AG04449 (cell line): ENCODE measurements around the gene SCN3A.

Experiments used
- CTCF ChIA-PET: fragments of 350-600 bp; formaldehyde crosslinking; extraction: SDS; loops from one replicate; lab custom pipeline; 2021; ENCODE audit warnings: antibody characterized with exemption; lab: Yijun Ruan, JAX
- POLR2A ChIA-PET: fragments of 400-600, 350-600 bp; formaldehyde crosslinking; extraction: SDS; loops from one replicate; lab custom pipeline; 2020; ENCODE audit warnings: antibody characterized with exemption, inconsistent platforms; lab: Yijun Ruan, JAX
- DNase-seq: peaks from one replicate; pipeline ENCODE4 v3.0.0-alpha.2; 2010; ENCODE audit warnings: low read depth, low spot score
- H3K4me3 ChIP-seq: 2 replicates; pipeline ENCODE4 v1.5.1; 2011; ENCODE audit warnings: low read depth, mild to moderate bottlenecking, control low read depth, low read length
- TF ChIP-seq, protein P1 (sequence below): IDR thresholded peaks from one replicate; pipeline ENCODE4 v1.5.1; 2011; ENCODE audit warnings: mild to moderate bottlenecking, moderate library complexity, low read length, control low read depth, inconsistent platforms; ENCODE audit not compliant: insufficient read depth; ENCODE audit errors: missing control alignments

SCN3A gene

DNA sequence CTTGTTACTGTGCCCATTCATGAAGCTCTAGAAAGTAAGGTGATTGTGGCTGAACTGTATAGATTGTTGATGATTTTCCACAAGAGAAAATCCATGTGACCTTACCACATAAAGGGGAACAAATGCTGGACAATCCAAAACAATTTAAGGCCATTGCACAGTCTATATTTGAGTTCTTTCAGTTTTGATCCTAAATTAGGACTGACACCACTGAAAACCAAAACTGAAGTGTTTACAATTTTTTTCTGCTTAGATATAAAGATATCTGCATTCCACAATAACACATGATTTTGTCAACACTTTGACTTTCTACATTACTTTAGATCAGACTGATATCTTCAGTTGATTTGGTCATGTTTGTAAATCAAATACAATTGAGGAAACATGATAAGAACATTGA lies 124.9 kb downstream of the SCN3A start:
- TF ChIP-seq, protein P1, sequence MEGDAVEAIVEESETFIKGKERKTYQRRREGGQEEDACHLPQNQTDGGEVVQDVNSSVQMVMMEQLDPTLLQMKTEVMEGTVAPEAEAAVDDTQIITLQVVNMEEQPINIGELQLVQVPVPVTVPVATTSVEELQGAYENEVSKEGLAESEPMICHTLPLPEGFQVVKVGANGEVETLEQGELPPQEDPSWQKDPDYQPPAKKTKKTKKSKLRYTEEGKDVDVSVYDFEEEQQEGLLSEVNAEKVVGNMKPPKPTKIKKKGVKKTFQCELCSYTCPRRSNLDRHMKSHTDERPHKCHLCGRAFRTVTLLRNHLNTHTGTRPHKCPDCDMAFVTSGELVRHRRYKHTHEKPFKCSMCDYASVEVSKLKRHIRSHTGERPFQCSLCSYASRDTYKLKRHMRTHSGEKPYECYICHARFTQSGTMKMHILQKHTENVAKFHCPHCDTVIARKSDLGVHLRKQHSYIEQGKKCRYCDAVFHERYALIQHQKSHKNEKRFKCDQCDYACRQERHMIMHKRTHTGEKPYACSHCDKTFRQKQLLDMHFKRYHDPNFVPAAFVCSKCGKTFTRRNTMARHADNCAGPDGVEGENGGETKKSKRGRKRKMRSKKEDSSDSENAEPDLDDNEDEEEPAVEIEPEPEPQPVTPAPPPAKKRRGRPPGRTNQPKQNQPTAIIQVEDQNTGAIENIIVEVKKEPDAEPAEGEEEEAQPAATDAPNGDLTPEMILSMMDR = no peak
- H3K4me3 ChIP-seq = no peak overlapping the region
- DNase-seq = no peak
- ChIA-PET CTCF (no interaction called here), POLR2A (no interaction called here)

DNA sequence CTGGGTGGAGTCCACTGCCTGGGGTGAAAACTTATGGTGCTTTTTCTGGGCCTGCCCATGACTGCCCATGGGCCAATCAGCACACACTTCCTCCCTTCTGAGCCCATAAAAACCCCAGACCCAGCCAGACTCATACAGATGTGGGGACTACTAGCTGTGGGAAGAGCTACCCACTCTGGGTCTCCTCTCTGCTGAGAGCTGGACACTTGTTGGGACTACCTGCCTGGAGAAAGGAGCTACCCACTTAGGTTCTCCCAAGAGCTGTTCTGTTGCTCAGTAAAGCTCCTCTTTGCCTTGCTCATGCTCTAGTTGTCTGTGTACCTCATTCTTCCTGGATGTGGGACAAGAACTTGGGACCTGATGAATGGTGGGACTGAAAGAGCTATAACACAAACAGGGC lies 129.0 kb downstream of the SCN3A start:
- ChIA-PET POLR2A (no interaction called here), CTCF (no interaction called here)

DNA sequence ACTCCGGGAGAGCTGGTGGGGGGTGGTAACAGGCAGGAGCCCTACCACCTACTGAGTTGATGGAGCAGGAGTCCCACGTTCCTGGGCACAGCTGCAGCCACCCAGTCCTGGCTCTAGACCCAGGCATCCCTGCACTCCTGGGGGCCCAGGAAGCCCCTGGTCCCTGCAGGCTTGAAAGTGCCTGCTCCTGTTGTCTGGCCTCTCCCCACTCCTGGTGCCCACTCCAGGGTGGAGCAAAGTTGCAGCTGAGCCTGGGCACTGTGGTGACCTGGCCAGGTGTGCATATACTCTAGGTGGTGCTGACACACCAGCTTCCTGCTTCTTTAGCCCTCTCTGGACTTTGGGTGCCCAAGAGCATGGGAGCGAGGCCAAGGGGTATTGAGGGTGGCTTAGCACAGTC lies 129.5 kb downstream of the SCN3A start:
- TF ChIP-seq, protein P1 = no peak
- POLR2A ChIA-PET = no interaction called here
- DNase-seq = no peak
- CTCF ChIA-PET = no interaction called here
- no peak overlapping the region for H3K4me3 ChIP-seq

More for the DNA sequence above, 129.0 kb downstream of the SCN3A start:
- TF ChIP-seq, protein P1 = no peak
- no peak overlapping the region for H3K4me3 ChIP-seq
- DNase-seq = no peak

DNA sequence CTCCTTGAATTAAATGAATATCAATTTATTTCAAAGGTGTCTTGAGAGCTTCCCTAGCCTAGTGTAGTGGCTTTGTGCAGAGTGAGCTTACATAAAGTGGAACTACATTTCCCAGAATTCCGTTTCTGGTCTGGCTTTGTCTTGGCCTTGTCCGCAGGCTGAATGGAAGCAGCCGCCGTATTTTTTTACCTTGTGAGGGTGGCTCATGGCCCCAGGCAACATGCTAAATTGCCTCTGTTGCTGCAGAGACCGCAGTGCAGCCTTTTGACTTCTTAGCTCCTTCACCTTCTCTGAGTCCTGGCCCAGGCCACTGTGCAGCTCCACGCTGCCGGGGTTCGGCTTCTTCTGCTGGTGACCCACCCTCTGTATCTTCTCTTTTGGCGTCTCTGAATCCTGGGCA lies 133.8 kb downstream of the SCN3A start:
- DNase-seq = no peak
- CTCF ChIA-PET = no interaction called here
- TF ChIP-seq, protein P1 = no peak
- POLR2A ChIA-PET = no interaction called here
- no peak overlapping the region for H3K4me3 ChIP-seq

DNA sequence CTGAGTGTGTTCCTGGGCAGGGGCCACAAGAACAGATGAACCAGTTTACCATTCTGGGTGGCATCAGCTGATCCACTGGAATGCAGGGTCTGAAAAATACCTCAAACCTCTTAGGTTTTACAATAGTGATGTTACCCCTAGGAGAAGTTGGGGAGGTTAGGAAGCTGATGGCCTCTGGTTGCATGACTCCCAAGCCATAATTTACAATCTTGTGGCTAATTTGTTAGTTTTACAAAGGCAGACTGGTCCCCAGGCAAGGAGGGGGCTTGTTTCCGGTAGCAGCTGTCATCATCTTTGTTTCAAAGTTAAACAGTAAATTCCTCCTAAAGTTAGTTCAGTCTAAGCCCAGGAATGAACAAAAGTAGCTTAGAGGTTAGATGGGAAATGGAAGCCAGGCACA lies 134.7 kb downstream of the SCN3A start:
- ChIA-PET POLR2A (no interaction called here), CTCF (no interaction called here)
- no peak for DNase-seq
- TF ChIP-seq, protein P1 = no peak
- no peak overlapping the region for H3K4me3 ChIP-seq

DNA sequence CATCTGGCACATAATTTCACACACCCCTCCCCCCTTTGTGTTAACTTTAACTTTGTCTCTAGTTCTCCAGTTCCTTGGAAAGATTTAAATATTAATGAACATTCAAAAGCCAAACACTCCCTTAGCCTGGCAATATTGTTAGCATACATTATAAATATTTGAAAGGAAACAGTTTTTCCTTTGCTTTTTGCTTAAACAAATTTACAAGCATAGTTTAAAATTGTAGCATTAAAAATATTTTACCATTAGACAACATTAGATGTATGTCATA lies 135.4 kb downstream of the SCN3A start:
- ChIA-PET POLR2A (no interaction called here), CTCF (no interaction called here)
- no peak for DNase-seq
- TF ChIP-seq, protein P1 = no peak
- H3K4me3 ChIP-seq = no peak overlapping the region
